ENCODE results near the gene FLT3LG.

FLT3LG gene

GRCh38 chr19:49499030-49499670 is 25.1 kb downstream of the FLT3LG start:
- TF ChIP-seq MAX (IDR thresholded peaks at IDR 0.05; ENCODE audit: low read depth, low read length) (no peak), CTCF (IDR thresholded peaks at IDR 0.05; ENCODE audit: low read depth, low read length) (no peak), POLR2A (IDR thresholded peaks at IDR 0.05; ENCODE audit: extremely low read depth, insufficient read length) (no peak), MYC (IDR thresholded peaks at IDR 0.05; ENCODE audit: low read depth, low read length) (no peak)
- no peak for DNase-seq (ENCODE audit: low read depth)
- H3K4me3 ChIP-seq (ENCODE audit: low read depth, low read length): peak overlapping the region; percentile 100

- DNase-seq (ENCODE audit: low read depth): peak; percentile 67
- TF ChIP-seq POLR2A (IDR thresholded peaks at IDR 0.05; ENCODE audit: extremely low read depth, insufficient read length) (no peak), CTCF (IDR thresholded peaks at IDR 0.05; ENCODE audit: low read depth, low read length) (peak; percentile 42)
- H3K4me3 ChIP-seq (ENCODE audit: low read depth, low read length): no peak overlapping the region
Observed at GRCh38 chr19:49502866-49503581, 29.0 kb downstream of the FLT3LG start.

- TF ChIP-seq CTCF (IDR thresholded peaks at IDR 0.05; ENCODE audit: low read depth, low read length) (no peak), MYC (IDR thresholded peaks at IDR 0.05; ENCODE audit: low read depth, low read length) (no peak), POLR2A (IDR thresholded peaks at IDR 0.05; ENCODE audit: extremely low read depth, insufficient read length) (no peak)
- no peak overlapping the region for H3K4me3 ChIP-seq (ENCODE audit: low read depth, low read length)
- DNase-seq (ENCODE audit: low read depth): no peak
Observed at GRCh38 chr19:49503582-49503962, 29.6 kb downstream of the FLT3LG start.

GRCh38 chr19:49506575-49507105 is 32.6 kb downstream of the FLT3LG start:
- H3K4me3 ChIP-seq (ENCODE audit: low read depth, low read length): no peak overlapping the region
- DNase-seq (ENCODE audit: low read depth): peak; percentile 80
- TF ChIP-seq CTCF (IDR thresholded peaks at IDR 0.05; ENCODE audit: low read depth, low read length): peak; percentile 91
- TF ChIP-seq MYC (IDR thresholded peaks at IDR 0.05; ENCODE audit: low read depth, low read length): no peak

GRCh38 chr19:49507803-49508494 is 33.9 kb downstream of the FLT3LG start:
- TF ChIP-seq MYC (IDR thresholded peaks at IDR 0.05; ENCODE audit: low read depth, low read length) (no peak), MAX (IDR thresholded peaks at IDR 0.05; ENCODE audit: low read depth, low read length) (no peak), CTCF (IDR thresholded peaks at IDR 0.05; ENCODE audit: low read depth, low read length) (no peak), POLR2A (IDR thresholded peaks at IDR 0.05; ENCODE audit: extremely low read depth, insufficient read length) (no peak)
- DNase-seq (ENCODE audit: low read depth): no peak
- H3K4me3 ChIP-seq (ENCODE audit: low read depth, low read length): no peak overlapping the region

Measured in NB4 (cell line).